ENCODE measurements around the gene PHF2.

PHF2 gene

DNA sequence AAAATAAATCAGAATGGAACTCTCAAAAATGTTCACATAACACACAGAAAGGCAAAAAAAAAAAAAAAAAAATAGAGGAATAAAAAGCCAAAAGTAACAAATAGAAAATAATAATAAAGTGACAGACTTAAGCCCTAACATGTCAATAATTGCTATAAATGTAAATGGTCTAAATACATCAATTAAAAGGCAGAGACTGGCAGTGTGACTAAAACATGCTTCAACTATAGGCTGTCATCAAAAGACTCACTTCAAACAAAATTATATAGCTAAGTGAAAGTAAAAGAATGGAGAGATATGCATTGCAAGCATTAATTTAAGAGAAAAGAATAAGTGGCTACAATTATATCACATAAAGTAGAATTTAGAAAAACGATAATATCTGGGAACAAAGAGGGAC is 114.2 kb downstream of the PHF2 start:
- DNase-seq (ENCODE audit: low read depth): no peak
- TF ChIP-seq, protein P1, sequence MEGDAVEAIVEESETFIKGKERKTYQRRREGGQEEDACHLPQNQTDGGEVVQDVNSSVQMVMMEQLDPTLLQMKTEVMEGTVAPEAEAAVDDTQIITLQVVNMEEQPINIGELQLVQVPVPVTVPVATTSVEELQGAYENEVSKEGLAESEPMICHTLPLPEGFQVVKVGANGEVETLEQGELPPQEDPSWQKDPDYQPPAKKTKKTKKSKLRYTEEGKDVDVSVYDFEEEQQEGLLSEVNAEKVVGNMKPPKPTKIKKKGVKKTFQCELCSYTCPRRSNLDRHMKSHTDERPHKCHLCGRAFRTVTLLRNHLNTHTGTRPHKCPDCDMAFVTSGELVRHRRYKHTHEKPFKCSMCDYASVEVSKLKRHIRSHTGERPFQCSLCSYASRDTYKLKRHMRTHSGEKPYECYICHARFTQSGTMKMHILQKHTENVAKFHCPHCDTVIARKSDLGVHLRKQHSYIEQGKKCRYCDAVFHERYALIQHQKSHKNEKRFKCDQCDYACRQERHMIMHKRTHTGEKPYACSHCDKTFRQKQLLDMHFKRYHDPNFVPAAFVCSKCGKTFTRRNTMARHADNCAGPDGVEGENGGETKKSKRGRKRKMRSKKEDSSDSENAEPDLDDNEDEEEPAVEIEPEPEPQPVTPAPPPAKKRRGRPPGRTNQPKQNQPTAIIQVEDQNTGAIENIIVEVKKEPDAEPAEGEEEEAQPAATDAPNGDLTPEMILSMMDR (IDR thresholded peaks at IDR 0.05; ENCODE audit: insufficient read depth, low read depth, low read length, missing control alignments): no peak
- H3K4me3 ChIP-seq (ENCODE audit: low read depth, low read length): no peak overlapping the region

DNA sequence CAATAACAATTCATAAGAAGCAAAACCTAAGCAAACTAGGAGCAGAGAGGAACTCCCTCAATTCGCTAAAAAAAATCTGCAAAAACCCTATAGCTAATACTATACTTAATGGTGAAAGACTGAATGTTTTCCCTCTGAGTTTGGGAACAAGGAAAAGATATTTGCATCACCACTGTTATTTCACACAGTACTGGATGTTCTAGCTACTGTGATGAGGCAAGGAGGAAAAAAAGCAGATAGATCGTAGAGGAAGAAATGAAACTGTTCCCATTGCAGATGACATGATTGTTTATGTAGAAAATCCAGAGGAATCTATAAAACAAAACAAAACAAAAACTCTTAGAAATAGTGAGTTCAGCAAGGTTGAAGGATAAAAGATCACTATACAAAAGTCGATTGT is 116.7 kb downstream of the PHF2 start:
- TF ChIP-seq, protein P1 (IDR thresholded peaks at IDR 0.05; ENCODE audit: insufficient read depth, low read depth, low read length, missing control alignments): no peak
- DNase-seq (ENCODE audit: low read depth): no peak
- H3K4me3 ChIP-seq (ENCODE audit: low read depth, low read length): no peak overlapping the region

DNA sequence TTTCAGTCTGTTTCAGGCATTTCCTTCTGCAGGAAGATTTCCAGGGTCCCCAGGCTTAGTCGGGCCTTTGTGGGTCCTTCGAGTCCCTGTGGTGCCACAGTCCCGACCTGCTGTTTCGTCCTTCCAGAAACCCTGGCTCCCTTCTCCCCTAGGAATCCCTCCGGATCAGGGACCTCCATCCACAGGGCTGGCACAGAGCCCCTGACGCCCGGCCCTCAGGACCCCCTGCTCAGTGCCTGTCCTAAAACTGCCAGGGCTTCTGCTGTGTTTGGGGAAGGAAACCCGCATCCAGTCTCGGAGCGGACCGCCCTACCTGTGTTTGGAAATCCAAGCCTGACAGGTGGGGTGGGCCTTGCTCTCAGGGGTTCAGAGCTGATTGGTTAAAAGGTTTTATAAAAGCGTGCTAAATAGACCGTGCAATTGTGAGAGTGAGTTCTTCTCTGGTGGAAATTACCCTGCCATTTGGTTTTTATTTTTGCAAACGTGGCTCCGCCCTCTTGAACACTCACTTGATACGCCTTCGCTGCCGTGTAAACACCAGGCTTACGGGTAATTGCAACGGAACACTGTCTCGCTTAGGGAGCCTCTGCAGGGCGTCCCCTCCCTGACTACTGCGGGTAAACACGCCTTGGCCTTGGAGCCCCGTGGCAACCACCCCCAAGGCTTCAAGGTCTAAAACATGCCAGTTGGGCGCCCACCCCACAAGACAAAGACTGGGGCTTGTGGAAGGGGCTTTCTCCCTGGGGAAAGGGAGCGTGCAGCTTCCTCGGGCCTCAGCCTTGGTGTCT is 121.2 kb downstream of the PHF2 start:
- TF ChIP-seq, protein P1 (IDR thresholded peaks at IDR 0.05; ENCODE audit: insufficient read depth, low read depth, low read length, missing control alignments): no peak
- no peak for DNase-seq (ENCODE audit: low read depth)
- H3K4me3 ChIP-seq (ENCODE audit: low read depth, low read length): no peak overlapping the region

DNA sequence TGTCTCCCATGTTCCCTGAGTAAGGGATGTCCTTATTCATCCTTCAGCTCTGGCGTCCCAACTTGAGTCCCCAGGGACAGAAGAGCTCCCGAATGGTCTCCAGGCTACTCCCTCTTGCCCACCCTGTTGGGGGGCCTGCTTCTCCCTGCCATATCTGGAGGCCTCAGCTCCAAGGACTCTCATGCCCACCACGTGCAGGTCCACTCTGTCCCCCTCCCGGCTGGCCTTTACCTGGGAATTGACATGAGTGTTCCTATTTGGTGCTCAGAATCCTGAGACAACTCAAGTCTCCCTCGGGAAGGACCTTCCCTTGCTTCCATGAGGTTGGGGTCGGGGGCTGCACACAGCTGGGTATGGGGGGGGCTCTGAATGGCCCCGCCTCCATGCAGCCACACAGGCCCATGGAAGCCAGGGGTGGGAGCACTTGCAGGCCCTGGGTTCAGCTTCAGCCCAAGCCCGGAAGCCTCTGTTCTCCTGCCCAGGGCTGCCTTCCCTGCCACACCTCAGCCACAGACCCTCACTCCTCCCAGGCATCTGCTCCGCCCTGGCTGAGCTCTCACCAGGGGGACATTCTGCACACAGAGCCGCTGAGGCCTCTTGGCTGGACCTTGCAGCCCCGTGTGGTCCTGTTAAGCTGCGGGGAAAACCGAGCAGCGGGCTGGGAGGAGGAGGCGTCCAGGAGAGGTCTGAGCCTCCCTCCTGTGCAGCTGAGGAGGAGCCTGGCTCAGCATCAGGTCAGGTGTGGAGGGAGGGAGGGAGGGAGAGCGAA is 121.9 kb downstream of the PHF2 start:
- H3K4me3 ChIP-seq (ENCODE audit: low read depth, low read length): no peak overlapping the region
- TF ChIP-seq, protein P1 (IDR thresholded peaks at IDR 0.05; ENCODE audit: insufficient read depth, low read depth, low read length, missing control alignments): no peak
- no peak for DNase-seq (ENCODE audit: low read depth)

DNA sequence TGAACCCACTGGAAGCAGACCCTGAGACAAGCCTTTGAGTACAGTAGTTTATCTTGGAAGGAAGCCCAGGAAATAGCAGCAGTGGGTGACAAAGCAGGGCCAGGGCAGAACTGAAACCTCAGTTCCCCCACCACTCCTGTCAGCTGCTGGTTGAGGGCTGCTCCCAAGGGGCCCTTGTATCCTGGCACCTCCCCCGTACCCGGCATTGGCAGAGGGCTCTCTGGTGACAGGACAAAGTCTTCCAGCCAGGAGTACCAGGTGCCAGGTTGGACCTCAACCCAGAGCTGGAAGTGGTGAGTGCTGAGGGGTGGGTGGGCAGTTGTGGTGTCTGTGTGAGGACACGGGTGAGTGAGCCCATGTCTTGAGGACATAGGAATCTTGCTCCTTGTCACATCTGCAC is 123.3 kb downstream of the PHF2 start:
- TF ChIP-seq, protein P1 (IDR thresholded peaks at IDR 0.05; ENCODE audit: insufficient read depth, low read depth, low read length, missing control alignments): no peak
- H3K4me3 ChIP-seq (ENCODE audit: low read depth, low read length): no peak overlapping the region
- no peak for DNase-seq (ENCODE audit: low read depth)

DNA sequence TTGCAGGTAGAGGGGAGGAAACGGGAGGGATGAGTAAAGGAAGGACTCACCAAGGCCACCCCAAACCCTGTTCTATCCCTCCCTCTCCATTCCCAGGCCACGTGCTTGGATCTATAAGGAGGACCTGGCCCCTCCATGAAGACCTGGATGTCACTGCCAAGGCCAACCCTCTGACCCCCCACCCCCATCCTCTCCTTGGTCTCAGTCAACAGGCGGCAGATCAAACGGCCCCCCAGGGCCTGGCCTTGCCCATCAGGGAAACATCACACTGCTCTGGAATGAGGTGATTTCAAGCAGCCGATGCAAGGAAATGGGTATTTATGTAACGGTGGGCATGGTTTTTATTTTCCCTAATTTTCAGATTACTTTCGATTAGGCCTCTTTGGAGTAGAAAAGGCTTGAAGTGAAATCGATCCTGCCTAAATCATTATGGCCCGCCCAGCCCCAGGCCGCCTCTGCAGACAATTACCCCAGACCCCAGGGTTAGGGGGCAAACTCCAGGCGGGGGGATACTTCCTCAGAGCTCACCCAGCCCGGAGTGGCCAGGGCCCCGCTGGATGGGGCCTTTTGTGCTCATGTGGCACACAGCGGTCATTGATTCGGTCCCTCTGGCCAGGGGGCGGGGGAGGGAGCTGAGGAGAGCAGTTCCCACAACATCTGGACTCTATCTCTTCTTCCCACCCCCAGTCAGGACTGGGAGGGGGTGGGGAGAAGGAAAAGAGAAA is 125.3 kb downstream of the PHF2 start:
- DNase-seq (ENCODE audit: low read depth): no peak
- TF ChIP-seq, protein P1 (IDR thresholded peaks at IDR 0.05; ENCODE audit: insufficient read depth, low read depth, low read length, missing control alignments): no peak
- H3K4me3 ChIP-seq (ENCODE audit: low read depth, low read length): no peak overlapping the region
